ENCODE measurements around the gene ARHGAP33. TPM values are rescaled to one million over a fixed set of nuclear protein-coding genes. Genes with fewer than 3 reads are reported as not detected.
A peak's percentile ranks its signal among the peaks of the same experiment; 100 is the strongest.

Gene ARHGAP33
- total and polyA plus RNA-seq, 2 of the 8 experiments (the other 6 are each of a cell fraction or from before 2014, with no cell fraction given): 6.5 to 25.2 TPM

- no peak overlapping the region; a peak in 1 of 7 replicates for H3K9ac ChIP-seq (replicated peaks in 1 of 4; ENCODE audit: extremely low read depth in 1 of 4, low read depth in 3 of 4, low read length in 3 of 4)
- H4K91ac ChIP-seq (replicated peaks; ENCODE audit: insufficient read length, low read length): no peak overlapping the region
- peaks cover 17% of the 10 kb centered on the region for H3K23me2 ChIP-seq (ENCODE audit: low read depth, low read length)
- 93% methylated on average over 20 of the region's 20 CpGs; no CpG with 5 or more reads in 1 of the 2 experiments for WGBS, 2 experiments (ENCODE audit: extremely low coverage in 1 of 2, insufficient coverage in 1 of 2, insufficient read length in 1 of 2, insufficient replicate concordance in 2 of 2, low coverage in 1 of 2, low lambda C conversion rate in 2 of 2, missing lambda C conversion rate in 1 of 2)
- H3K27ac ChIP-seq (ENCODE audit: low read depth, low read length): no peak overlapping the region
- H3K4ac ChIP-seq (replicated peaks; ENCODE audit: insufficient read length, low read depth, low read length): no peak overlapping the region
- no peak for DNase-seq (ENCODE audit: low read depth in 1 of 2, low spot score in 2 of 2)
- no peak overlapping the region for H2BK15ac ChIP-seq (ENCODE audit: low read length)
- peak overlapping the region; percentile 12 for H4K8ac ChIP-seq (ENCODE audit: extremely low read depth, insufficient read depth, low read length)
- ChIA-PET POLR2A (ENCODE audit: partially characterized antibody) (interaction anchor here (1.0 kb wide), 2 partner anchors 8 to 12 kb away, joined by 3 to 4 read pairs; no protein-coding TSS in a partner anchor), CTCF (ENCODE audit: partially characterized antibody) (interaction anchor here (1.3 kb wide), 1 partner anchor 12 kb away, joined by 4 read pairs; no protein-coding TSS in a partner anchor)
- H2BK120ac ChIP-seq (replicated peaks; ENCODE audit: low read depth, low read length): no peak overlapping the region
- no peak overlapping the region for H2AFZ ChIP-seq (ENCODE audit: low read length)
- H3K23ac ChIP-seq (ENCODE audit: insufficient read length): no peak overlapping the region
- no peaks in the 10 kb centered on the region for H3K79me1 ChIP-seq (ENCODE audit: low read depth, low read length)
- no peaks in the 10 kb centered on the region for H3K9me3 ChIP-seq (ENCODE audit: insufficient read depth in 2 of 2, low read depth in 1 of 2, low read length in 1 of 2)
- H4K20me1 ChIP-seq (replicated peaks in 1 of 2; ENCODE audit: control insufficient read depth in 1 of 2, insufficient read depth in 2 of 2, low read length in 2 of 2): no peaks in the 10 kb centered on the region
- no peak overlapping the region for H3K4me3 ChIP-seq (ENCODE audit: extremely low read depth in 1 of 4, insufficient read depth in 2 of 4, low read depth in 3 of 4, low read length in 4 of 4)
- no peak overlapping the region for H3K18ac ChIP-seq (ENCODE audit: extremely low read depth, low read length)
- H3K56ac ChIP-seq (replicated peaks; ENCODE audit: insufficient read length, low read depth, low read length): no peak overlapping the region
- H3K79me2 ChIP-seq (ENCODE audit: control insufficient read depth in 1 of 2, insufficient read depth in 2 of 2, low read length in 2 of 2): no peaks in the 10 kb centered on the region
- no peak overlapping the region for H2BK12ac ChIP-seq (ENCODE audit: low read depth, low read length)
- no peak for FAIRE-seq
- H2AK5ac ChIP-seq (ENCODE audit: low read depth, low read length): no peak overlapping the region
- no peak overlapping the region for H3K14ac ChIP-seq (ENCODE audit: insufficient read length)
- H4K5ac ChIP-seq (ENCODE audit: insufficient read length, low read depth, low read length): no peak overlapping the region
- H3K36me3 ChIP-seq (ENCODE audit: control insufficient read depth in 2 of 4, insufficient read depth in 4 of 4, low read length in 3 of 4): no peaks in the 10 kb centered on the region
- no peak overlapping the region for H2BK20ac ChIP-seq (ENCODE audit: low read length)
- peaks cover 0 to 18% (median 10%) of the 10 kb centered on the region in 4 experiments; a peak in 5 of 7 replicates for H3K4me1 ChIP-seq (replicated peaks in 1 of 4; ENCODE audit: control insufficient read depth in 3 of 4, insufficient read depth in 4 of 4, low read length in 3 of 4)
- H3K27me3 ChIP-seq (replicated peaks in 1 of 4; ENCODE audit: control insufficient read depth in 3 of 4, extremely low read depth in 1 of 4, insufficient read depth in 3 of 4, low read length in 3 of 4): peaks cover 0 to 17% (median 11%) of the 10 kb centered on the region in 4 experiments; a peak in 5 of 7 replicates
- H2BK5ac ChIP-seq (ENCODE audit: low read depth, low read length): no peak overlapping the region
- no peak overlapping the region for H3K4me2 ChIP-seq (ENCODE audit: insufficient read depth in 1 of 2, low read depth in 2 of 2, low read length in 2 of 2)
- TF ChIP-seq CEBPB (IDR thresholded peaks at IDR 0.05; ENCODE audit: low read depth, low read length) (no peak), RNF2 (IDR thresholded peaks at IDR 0.05; ENCODE audit: borderline replicate concordance, low read depth, low read length, missing control alignments, poor library complexity, severe bottlenecking) (no peak), CTCF (IDR thresholded peaks at IDR 0.05; ENCODE audit: control extremely low read depth in 1 of 3, insufficient read depth in 1 of 3, low read depth in 1 of 3, low read length in 3 of 3) (no peak), KDM4A (IDR thresholded peaks at IDR 0.05; ENCODE audit: low read depth, low read length, severe bottlenecking) (no peak), PHF8 (conservative IDR thresholded peaks at IDR 0.05; ENCODE audit: low read depth, low read length) (no peak), SUZ12 (IDR thresholded peaks at IDR 0.05; ENCODE audit: low read length) (no peak), ATF2 (IDR thresholded peaks at IDR 0.05; ENCODE audit: low read length) (no peak)
Measured at GRCh38 chr19:35752746-35753350, 22.5 kb upstream of the ARHGAP33 start.
